NCI-H2107 (cell line): ENCODE results near the gene ADD2.
"Not testable (repeated sequence)": the region's sequence is repeated elsewhere in the genome, so short reads cannot be mapped to it uniquely, and the experiment has no call there.

Source experiments
- DNase-seq: peaks from one replicate; lab custom pipeline; 2025; lab: John Stamatoyannopoulos, UW

ADD2 gene

DNA sequence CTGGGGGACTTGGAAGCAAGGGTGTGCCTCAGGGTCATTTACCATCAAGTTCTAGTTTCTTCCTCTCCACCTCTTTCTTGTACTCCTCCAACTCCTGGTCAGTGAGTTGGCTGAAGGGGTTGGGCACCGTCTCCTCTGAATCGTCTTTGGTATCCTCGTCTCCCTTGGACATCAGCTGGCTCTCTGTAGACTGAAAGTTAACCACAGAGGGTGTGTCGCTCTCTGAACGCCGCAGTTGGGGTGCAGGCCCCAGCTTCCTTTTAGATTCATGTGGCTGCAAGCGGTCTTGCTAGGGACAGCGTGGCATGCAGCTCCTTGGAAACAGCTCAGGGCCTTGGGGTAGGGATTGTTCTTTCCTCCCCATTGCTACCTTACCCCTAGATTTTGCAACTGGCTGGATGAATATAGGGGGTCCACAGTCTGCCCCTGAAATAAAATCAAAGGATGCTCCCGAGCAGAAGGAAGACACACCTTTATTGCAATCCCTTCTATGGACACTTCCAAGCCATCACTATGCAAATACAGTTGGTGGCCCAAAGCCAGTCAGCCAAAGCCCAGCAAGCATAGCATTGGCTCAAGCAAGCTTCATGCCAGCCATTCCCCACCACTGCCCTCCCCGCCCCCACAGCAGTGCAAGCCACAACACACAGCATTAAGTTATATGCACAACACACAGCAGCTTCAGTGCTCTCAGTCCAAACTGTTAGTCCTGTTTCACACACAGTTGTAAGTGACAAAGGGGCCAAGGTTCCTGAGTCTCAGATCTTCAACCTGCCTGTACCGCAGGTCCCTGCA lies 93.2 kb downstream of the ADD2 start:
- DNase-seq, result no peak

DNA sequence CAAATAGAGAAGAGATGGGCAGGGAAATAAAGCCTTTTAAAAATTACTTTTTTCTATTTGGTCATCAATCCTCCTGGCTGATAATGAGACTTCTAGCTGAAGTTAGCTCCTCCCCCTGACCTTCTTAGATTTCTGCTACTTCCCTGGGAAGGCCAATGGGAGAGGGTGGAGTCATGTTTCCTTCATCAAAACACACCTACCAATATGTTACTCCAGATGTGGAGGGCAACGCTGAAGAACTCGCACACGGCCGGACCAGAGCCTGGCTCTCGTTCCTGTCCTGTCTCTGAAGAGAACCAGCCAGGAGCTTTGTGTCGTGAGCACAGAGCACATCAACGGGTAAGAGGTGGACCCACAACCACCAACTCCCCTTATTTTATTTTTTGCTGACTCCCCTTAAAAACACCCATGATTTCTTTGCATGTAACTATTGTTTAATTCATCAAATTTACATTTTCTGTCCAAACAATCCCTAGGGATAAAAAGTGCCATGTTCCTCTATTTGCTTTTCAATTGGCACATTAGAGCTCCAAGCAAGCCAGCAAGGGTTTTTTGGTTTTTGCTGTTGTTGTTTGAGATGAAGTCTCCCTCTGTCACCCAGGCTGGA lies 94.9 kb downstream of the ADD2 start:
- no peak for DNase-seq

DNA sequence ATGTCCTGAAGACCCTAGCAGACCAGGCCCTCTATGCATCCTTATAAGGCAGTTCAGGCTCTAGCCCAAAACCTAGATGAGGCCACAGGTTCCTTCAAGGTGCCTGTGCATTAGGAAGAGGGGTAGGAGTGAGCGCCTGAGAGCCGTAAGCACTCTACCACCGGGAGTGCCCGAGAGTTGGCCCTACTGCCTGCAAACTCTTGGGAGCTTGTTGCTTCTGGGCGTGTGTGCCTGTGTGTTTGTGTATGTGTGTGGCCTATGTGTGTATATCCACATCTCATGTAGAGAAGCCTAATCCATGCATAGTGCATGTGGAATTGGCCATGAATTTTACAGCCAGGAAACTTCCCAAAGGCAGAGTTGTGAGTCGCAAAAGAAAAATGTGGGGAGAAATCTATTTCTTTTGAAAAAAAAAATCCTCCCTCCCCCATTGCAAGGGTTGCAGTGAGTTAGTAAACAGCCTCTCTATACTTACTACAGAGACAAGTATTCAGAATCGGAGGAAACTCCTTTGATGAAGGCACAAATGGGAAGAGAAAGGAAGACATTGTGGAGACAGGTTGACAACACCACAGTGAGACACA lies 96.8 kb downstream of the ADD2 start:
- DNase-seq, result no peak

DNA sequence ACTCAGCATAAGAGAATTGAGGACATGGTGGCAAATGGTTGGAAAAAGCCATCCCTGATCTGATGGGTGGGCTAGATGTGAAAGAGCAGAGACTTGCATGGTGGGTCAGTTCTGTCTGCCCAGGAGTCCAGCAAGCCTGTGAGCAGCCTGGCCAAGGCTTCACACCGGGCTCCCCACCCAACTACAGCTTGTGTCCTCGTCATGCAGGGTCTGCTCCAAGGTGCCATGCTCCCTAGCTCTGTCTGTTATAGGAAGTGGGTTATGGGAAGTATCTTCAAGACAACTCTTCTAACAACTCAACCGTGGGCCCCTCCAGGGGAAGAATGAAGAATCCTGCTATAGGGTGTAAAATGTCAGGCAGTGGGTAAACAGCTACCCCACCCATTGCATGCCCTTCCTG lies 97.4 kb downstream of the ADD2 start:
- DNase-seq, result no peak

DNA sequence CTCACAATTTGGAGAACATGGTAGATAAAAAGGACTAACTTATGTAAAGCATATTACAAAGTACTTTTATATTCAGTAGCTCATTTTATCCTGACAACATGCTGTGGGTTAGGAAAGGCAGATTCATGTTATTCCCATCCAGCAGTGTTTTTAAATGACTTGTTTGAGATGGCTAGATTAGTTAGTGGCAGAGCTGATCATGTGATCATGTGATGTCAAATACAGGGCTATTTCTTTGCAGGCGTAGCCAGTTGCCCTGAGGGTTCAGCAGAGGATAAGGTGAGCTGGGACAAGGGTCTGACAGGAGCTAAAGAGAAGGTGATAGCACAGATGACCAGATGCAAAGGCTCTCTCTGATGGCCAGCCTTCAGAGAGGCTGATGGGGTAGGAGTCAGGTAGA lies 97.8 kb downstream of the ADD2 start:
- DNase-seq, result no peak

DNA sequence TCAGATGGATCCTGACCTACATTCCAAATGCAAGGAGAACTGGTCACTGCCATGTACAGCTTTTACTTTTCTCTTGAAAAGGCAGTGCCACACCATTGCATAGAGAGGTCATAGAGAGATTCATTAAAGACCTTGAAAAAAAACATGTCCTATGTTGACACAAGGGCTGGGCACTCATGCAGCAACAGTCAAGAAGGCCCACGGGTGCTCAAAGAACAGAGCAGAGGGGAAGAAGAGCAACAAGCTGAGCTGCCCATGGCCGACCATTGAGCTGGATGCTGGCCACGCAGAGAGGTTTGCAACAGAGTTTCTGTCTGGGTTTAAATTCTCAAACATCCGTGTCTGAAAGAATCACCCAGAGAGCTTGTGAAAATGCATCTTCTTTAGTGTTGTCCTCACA lies 99.1 kb downstream of the ADD2 start:
- no peak for DNase-seq

DNA sequence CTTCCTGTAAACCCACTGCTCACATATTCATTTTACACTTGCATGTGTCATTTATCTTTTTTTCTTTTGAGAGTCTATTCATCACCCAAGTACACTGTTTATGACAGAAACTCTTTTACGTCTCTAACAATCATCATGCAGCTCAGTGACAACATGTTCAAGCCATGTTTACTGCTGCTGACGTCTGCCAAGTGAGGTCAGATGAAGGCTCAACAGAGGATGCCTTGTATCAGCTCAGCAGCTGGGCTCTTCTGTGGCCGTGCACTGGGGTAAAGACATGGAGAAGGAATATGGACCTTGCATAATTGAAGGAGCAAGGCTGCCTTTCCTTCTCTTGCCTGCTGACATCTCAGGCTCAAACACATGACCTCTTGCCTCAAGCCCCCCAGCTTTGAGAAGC lies 99.6 kb downstream of the ADD2 start:
- no peak for DNase-seq

DNA sequence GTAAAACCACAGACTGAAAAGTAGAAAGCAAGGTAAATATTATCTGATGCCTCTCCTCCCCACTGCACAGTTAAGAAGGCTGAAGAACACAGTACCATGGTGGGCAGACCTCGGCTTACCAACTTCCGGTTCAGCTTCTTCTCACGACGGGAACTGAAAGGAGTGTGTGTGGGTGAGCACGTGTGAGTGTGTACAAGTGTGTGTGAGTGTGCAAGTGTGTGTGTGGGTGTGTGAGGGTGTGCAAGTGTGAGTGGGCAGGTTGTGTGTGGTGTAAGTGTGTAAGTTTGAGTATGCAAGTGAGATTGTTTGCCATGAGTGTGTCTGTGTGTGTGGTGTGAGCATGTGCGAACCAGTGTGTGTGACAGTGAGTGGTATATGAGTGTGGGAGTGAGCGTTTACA lies 103.5 kb downstream of the ADD2 start:
- no peak for DNase-seq

DNA sequence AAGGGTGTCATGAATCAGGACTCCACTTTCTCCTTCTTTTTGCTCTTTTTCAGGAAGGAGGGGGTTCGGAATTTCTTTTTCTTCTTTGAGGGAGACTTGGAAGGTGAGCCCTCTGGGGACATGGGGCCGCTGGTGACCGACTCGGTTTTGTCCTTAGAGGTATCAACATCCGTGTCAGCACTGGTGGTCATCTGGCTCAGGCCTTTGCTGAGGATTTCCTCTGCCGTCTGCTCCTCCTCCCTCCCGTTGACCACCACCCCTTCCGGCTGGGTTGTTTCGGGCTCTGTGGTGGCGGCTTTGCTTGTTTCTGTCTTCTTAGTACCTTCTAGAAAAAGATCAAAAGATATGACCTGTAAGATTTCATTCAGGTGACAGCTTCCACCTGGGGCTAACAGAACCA lies 104.6 kb downstream of the ADD2 start:
- DNase-seq, result no peak

DNA sequence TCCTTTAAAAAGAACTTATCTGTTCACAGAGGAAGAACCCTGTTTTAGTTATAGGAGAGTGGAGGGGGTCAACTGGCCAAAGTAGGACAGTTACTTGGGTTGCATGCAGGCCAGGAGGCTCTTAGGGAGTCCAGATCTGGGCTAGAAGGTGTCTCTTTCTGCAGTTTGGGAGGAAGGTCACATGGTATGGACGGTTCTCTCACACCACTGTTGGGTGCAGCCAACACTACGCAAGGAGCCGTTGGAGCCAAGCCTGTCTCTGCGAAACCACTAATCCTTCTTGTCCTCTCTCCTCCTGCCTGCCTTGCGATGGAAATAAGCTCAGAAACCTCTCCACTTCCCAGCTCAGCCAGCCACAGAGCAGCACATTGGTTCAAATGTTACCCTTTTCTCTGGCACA lies 108.4 kb downstream of the ADD2 start:
- no peak for DNase-seq

DNA sequence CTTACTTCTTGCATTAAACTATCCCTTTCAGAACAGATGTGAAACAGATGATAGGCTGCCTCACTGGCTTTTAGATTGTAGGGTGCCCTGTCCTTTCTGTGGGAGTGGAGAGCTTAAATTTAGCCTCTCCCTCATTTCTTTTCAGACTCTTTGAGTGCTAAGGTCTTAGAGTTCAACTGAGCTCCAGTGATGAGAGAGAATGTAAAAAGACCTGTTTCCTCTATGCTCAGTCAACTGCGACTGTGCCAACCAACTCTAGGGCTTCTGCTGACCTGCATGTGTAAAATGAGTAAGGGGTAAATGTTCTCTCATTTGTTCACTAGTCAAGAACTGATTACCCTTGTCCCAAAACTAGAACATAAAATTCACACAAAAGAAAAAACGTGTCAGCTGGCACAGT lies 109.5 kb downstream of the ADD2 start:
- DNase-seq, result no peak

DNA sequence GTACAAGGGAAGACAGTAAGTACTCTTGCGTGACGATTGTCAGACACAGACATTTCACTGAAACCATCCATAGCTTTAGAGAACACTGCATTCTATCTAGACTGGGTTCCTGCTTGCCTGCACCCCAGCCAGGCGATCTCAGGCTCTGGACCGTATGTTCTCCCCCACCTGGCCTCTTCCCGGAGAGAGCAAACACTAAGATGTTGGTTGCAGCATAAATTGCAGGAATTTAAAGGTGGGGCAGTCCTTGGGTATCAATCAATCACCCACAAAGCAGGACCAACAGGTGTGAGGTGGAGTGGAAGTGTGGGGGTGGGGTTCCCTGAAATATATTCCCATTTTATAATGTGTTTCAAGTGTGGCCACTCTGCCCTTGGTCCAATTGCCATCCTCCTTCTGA lies 110.8 kb downstream of the ADD2 start:
- DNase-seq, result no peak

DNA sequence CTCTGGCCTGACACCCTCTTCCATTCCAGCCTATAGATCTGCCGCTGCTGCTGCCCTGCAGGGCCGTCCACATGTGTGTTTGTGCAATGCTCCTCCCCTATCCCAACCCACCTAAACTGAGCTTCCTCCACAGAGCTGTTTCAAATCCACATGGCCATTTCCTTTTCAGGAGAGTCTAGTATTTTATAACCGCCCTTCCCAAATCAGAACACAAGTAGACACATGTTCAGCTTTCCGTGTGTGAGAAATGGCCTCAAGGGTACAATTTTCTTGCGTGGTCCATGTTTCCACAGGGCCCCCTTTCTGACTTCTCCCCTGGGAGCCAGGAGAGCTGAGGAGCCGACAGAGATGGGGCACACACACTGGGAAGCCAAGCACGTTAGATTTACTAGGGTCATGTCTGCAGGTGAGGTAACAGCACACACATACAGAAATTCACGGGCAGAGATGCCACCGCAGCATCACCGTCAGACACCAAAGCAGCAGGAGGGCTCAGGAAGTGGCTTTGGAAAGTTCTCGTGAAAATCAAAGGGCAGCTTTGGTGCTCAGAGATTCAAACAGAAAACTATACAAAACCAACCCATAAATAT lies 111.5 kb downstream of the ADD2 start:
- DNase-seq, result no peak

DNA sequence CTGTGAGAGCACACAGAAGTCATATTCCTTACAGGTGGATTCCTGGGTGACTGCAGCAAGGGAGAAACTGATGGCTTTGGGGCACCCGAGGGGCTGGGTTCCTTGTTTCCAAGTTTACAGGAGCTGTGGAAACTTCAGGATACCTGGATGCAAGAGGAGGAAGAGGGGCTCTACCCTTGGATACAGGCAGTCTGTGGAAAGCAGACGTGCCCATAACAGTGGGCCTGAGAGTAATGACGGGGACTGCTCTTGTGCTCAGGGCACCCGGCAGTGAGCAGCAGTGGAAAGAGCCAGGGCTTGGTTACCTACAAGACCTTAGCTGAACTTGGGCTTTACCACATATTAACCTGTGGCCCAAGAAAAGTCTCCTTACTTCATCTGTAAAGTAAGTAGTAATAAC lies 112.2 kb downstream of the ADD2 start:
- DNase-seq, result no peak

DNA sequence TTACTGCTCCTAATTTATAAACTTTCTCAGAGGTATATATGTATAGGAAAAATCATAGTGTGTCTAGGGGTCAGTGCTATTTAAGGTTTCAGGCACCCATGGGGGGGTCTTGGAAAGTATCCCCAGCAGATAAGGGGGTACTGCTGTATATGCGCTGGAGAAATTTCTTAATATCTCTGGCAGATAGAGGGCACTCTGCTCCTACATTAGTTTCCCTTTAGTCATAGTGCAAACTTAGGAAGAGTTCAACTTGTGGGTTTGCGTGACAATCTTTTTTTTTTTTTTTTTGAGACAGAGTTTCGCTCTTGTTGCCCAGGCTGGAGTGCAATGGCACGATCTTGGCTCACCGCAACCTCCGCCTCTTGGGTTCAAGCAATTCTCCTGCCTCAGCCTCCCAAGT lies 112.8 kb downstream of the ADD2 start:
- not testable (repeated sequence) for DNase-seq

DNA sequence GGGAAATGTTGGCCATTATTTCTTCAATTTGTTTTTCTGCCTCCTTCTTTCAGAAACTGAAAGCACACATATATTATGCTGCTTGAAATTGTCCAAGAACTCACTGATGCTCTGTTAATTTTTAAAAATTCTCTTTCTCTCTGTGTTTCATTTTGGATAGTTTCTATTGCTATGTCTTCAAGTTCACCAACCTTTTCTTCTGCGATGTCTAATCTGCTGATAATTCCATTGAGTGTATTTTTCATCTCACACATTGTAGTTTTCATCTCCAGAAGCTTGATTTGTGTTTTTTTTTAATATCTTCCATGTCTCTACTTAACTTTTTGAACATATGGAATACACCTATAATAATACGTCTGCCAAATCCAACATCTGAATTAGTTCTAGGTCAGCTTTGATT lies 116.3 kb downstream of the ADD2 start:
- no peak for DNase-seq

DNA sequence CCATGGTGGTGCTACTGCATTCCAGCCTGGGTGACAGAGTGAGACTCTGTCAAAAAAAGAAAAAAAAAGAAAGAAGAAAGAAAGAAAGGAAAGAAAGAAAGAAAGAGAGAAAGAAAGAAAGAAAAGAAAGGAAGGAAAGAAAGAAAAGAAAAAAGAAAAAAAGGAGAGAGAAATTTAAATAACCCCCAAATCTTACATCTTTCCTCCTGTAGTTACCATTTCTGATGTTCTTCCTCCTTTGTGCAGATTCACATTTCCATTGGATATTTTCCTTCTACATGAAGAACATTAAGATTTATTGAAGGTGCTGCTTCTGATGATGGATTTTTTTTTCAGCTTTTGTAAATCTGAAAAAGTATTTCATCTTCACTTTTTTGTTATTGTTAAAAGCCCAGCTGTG lies 117.0 kb downstream of the ADD2 start:
- no peak for DNase-seq

DNA sequence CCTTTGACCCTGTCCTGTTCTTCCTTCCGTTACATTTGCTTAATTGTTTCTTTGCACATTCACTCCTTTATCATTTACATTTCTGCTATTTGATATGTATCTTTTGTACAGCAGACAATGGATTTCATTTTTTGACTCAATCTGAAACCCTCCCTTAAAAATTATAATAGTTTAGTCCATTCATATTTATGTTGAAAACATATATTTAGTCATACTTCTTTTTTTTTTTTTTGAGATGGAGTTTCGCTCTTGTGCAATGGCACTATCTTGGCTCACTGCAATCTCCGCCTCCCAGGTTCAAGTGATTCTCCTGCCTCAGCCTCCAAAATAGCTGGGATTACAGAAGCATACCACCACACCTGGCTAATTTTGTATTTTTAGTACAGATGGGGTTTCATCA lies 119.0 kb downstream of the ADD2 start:
- DNase-seq, result no peak

DNA sequence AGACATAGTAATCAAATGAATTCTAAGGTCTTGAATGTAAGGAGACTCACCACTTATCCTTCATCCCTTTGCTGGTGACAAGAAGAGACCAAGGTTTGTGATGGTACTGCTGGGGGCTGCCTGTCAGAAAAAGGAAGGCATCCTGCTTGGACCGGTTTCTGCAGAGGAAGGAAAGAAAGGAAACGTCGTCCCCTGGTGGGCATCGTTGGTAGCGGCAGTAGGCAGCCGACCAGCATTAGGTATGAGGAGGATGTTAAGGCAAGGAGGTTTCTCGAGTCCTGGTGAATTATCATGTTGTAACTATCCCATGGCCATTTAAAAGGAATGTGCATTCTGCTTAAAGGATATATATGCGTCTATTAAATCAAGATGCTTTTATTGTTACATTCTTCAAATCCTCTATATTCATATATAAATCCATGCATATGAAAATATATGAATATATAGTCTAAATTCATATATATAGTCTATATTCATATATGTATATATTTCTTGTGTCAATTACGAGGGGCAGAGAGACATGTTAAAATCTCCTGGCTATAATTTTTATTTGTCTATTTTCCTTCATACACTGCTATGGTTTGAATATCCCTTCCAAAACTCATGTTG lies 120.0 kb downstream of the ADD2 start:
- peak; percentile 13 for DNase-seq

DNA sequence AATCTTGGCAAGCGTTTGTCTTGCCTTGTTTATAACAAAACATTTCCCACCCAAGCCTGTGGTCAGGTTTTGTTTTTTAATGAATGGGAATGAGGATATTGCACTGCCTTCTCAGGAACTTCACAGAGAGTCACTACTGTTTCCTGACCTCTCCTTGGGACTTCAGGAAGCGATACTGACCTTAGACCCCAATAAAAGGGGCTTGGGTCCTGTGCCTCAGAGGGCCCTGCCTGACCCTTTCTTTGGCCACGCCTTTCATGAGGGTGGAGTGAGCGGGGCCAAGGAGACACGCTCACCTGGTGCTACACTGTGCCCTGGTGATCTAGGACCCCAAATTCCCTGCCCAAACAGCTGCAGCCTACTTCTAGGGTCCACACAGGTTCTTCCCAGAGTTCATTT lies 121.6 kb downstream of the ADD2 start:
- no peak for DNase-seq

DNA sequence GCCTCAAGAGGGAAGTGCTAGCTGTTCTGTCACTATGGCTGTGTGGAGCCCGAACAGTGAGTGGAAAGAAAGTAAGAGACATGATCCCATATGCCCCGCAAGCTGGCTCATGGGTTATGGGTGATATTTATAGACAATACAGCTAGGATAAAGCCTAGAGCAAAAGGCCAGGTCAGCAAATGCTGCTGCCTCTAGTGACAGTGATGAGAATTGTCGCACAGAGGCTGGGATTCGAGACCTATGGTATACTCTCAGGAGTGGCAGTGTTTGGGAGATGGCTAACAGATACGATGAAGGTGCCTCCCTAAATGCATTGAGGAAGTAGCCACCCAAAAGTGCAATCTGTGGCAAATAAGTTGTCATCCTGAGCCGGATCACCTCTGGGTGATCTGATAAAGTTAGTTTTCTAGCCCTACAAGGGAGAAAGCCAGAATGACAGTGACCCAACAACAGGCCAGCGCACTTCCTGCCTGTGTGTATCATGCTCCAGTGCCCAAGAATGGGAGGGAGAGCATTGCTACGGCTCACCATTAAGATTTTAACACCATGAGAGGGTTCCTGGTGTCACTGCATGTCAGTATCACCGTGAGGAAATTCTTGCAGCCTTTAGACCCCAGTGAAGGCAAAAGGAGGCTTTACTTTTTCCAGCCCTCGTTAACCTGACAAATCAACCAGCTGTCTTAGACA lies 122.1 kb downstream of the ADD2 start:
- no peak for DNase-seq

DNA sequence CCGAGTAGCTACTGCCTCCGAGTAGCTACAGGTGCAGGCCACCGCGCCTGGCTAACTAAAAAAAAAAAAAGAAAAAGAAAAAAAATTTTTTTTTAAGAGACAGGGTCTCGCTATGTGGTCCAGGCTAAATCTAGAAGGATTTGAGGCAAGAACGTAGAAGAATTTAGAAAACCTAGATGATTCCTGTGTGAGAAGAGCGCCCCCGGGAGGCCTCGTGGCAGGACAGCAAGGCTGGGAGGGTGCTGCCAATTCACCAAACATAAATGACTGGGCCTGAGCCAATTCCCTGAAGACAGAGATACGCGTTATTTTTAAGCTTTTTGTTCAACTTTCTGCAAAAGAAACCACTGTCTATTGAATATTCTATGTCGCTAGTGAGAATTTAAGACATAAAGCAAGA lies 124.3 kb downstream of the ADD2 start:
- DNase-seq, result no peak
